Muscle of leg (tissue), 11 donors: ENCODE results near the gene ALLC. TPM values are rescaled to one million over a fixed set of nuclear protein-coding genes. Genes with fewer than 3 reads are reported as not detected.
A peak's percentile ranks its signal among the peaks of the same experiment; 100 is the strongest.
"Not testable (repeated sequence)": the region's sequence is repeated elsewhere in the genome, so short reads cannot be mapped to it uniquely, and the experiment has no call there.

Experiments
- DNase-seq: peaks from one replicate; pipeline ENCODE4 v3.0.0; 2013
- H3K27ac ChIP-seq: one replicate; pipeline ENCODE4 v1.5.1; 2013; ENCODE audit warnings: mild to moderate bottlenecking, low read length, control low read depth
- H3K27me3 ChIP-seq: one replicate; pipeline ENCODE4 v1.6.1; 2013; ENCODE audit warnings: low read length; ENCODE audit not compliant: control insufficient read depth, insufficient read depth
- H3K36me3 ChIP-seq: one replicate; pipeline ENCODE4 v1.6.1; 2013; ENCODE audit warnings: low read length; ENCODE audit not compliant: control insufficient read depth, insufficient read depth
- H3K4me1 ChIP-seq: one replicate; pipeline ENCODE4 v1.6.1; 2013; ENCODE audit warnings: low read length; ENCODE audit not compliant: control insufficient read depth, insufficient read depth
- H3K4me3 ChIP-seq: one replicate; pipeline ENCODE4 v1.5.1; 2013; ENCODE audit warnings: low read length, control low read depth
- H3K9me3 ChIP-seq: replicated peaks from 2 replicates; pipeline ENCODE4 v1.6.1; 2013; ENCODE audit warnings: low read depth, low read length; ENCODE audit not compliant: control insufficient read depth
- WGBS: methylation state at CpG from one replicate; pipeline ENCODE4 v1.1.5; 2013; ENCODE audit warnings: missing lambda C conversion rate; ENCODE audit not compliant: insufficient coverage; 5-methylcytosine and 5-hydroxymethylcytosine counted together
- polyA plus RNA-seq, 8 donors: library from polyadenylated mRNA; unstranded; fragments of 120-200 nt; gene quantifications; one replicate each; pipeline versions ENCODE4 v1.2.1 to v1.2.3, GENCODE V29; 2013; ENCODE audit warnings: inconsistent platforms in 1 of 8, low replicate concordance in 1 of 8; ENCODE audit not compliant: insufficient read length in 8 of 8, insufficient read depth in 1 of 8
- total RNA-seq: library from RNA; stranded (reverse); fragments of 120-200 nt; gene quantifications from one replicate; pipeline ENCODE4 v1.2.4, GENCODE V29; 2013

The ALLC gene
- total and polyA plus RNA-seq, 9 donors = 0.09 TPM; not detected in 8

DNA sequence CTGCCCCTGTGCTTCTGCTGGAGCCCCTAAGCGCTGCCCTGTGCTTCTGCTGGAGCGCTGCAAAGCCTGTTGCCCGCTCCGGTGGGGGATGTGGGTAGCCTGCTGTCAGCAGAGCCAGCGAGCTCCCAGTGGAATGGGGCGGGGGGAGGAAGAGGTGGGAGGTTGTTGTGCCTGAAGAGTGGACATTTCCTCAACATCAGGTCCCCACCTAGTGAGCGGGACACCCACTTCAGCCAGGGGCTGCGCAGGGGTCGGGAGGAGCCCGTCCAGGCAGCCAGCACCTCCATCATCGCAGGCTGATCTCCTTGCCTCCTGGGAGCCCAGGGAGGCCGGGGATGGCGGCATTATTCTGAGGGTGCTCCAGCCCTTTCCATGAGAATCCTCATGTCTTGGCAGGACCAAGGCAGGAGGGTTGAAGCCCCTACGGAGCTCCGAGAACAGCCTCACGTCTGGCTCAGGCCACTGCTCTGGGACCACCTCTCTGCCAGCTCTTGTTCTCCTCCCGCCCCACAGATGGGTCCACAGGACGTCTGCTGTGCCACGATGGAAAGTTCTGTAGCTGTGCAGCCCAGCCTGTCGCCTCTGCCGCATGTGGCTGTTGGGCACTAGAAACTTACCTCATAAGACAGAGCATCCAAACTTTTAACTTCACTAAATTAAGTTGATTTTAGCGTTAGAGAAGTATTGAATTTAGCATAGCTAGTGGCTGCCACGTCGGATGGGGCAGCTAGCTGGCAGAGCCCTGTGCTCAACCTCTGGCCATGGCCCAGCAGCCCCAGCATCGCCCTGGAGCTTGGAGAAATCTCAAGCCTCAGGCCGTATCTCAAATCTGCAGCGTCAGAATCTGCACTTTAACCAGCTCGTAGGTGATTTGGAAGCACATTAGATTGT is 1.9 kb upstream of the ALLC start:
- Histone ChIP-seq H3K27me3 (no peaks in the 10 kb centered on the region), H3K4me1 (peaks cover 58% of the 10 kb centered on the region), H3K9me3 (no peaks in the 10 kb centered on the region), H3K4me3 (no peak overlapping the region), H3K27ac (peak overlapping the region; percentile 74), H3K36me3 (no peaks in the 10 kb centered on the region)
- WGBS = 70% methylated on average over 20 of the region's 28 CpGs
- DNase-seq = no peak

DNA sequence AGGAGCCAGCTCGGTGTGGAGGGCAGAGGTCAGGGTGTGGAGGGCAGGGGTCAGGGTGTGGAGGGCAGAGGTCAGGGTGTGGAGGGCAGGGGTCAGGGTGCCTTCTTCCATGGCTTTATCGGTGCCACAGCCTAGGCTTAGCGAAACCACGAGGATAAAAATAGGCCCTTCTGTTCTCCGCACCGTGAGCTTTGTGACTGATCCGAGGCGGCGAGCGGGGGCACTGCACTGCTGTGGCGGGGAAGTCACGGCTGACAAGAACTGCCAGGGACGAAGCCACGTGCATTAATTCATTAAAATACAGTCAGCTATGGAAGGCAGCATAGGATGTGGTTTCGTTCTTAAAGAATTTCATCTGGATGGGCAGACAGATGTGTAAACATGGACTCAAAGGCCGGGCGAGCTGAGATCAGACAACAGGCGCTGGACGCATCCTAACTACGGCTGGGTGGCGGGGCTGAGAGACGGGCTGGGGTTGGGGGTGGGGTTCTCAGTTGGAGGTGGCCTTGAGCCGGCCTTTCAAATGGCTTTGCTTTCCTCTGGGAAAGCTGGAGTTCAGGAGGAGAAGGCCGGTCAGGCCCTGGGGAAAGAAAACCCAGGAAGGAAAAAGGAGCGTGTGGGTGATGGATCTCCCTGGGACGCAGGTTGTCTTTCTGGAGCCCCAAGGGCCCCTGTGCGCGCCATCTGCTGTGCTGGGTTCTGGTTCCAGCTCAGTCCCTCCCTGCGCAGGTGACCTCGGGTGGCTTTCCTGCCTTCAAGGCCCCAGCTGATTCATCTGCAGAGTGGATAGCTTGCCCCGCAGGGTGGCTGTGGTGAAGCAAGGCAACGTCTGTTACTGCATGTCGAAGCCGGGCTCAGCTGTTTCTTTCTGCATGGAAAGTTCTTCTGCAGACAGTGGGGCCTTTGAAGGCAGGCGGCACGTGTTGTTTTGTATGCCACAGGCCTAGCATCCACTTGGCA is 958 bp upstream of the ALLC start:
- WGBS = 52% methylated on average over 28 of the region's 36 CpGs
- peaks cover 59% of the 10 kb centered on the region for H3K4me1 ChIP-seq
- no peak overlapping the region for H3K4me3 ChIP-seq
- peak overlapping the region; percentile 74 for H3K27ac ChIP-seq
- DNase-seq = peak; percentile 71
- no peaks in the 10 kb centered on the region for H3K9me3 ChIP-seq
- no peaks in the 10 kb centered on the region for H3K36me3 ChIP-seq
- H3K27me3 ChIP-seq = no peaks in the 10 kb centered on the region

DNA sequence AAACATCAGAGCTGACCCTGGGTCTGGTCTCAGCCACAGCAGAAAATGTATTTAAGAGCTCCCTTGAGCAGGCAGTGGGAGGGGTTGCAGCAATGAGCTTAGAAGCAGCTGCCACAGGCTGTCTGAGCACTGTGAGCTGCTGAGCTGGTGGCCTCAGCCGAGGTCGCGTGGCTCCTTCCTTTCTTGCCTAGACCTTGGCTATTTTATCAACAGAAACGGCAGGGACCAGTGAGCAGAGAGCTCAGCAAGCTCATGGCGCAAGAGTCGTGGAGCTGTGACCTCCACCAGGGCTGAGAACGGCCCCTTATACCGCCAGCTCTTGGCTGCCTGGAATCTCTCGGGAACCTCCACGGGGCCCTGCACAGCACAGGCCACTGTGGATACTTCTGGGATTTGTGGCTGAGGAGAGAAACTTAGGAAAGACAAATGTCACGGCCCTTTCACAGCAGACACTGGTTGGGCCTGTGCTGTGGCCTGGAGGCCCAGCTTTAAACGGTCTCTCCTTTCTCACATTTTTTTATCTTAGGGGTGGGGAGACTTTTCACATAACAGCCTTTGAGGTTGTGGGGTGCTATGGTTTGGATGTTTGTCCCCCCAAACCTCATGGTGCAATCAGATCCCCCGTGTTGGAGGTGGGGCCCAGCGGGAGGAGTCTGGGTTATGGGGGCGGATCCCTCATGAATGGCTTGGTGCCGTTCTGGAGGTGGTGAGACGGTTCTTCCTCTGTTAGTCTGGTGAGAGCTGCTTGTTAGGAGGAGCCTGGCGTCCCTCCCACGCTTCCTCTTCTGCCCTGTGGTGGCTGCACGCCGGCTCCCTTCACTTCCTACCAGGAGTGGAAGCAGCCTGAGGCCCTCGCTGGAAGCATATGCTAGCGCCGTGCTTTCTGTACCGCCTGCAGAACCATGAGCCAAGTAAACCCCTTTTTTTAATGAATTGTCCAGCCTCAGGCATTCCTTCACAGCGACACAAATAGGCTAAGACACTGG is 1.7 kb downstream of the ALLC start:
- WGBS = 29% methylated on average over 8 of the region's 26 CpGs
- Histone ChIP-seq H3K36me3 (no peaks in the 10 kb centered on the region), H3K4me1 (peaks cover 56% of the 10 kb centered on the region), H3K27ac (peak overlapping the region; percentile 83), H3K4me3 (no peak overlapping the region), H3K27me3 (no peaks in the 10 kb centered on the region), H3K9me3 (no peaks in the 10 kb centered on the region)
- DNase-seq = peak; percentile 81

DNA sequence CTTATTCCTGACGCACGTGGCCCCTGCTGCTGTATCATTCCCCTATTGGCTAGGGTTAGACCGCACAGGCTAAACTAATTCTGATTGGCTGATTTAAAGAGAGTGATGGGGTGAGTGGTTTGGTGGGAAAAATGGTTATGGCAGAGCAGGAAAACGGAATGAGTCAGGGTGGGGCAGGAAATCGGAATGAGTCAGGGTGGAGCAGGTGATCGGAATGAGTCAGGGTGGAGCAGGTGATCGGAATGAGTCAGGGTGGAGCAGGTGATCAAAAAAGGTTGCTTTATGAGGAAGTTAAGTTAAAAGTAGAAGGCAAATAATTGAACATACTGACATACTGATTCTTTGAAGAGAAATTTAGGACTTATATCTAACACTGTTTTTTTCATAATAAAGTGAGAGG is 2.6 kb downstream of the ALLC start:
- DNase-seq, H3K27ac ChIP-seq: not testable (repeated sequence)
- 90% methylated on average over 6 of the region's 7 CpGs for WGBS

DNA sequence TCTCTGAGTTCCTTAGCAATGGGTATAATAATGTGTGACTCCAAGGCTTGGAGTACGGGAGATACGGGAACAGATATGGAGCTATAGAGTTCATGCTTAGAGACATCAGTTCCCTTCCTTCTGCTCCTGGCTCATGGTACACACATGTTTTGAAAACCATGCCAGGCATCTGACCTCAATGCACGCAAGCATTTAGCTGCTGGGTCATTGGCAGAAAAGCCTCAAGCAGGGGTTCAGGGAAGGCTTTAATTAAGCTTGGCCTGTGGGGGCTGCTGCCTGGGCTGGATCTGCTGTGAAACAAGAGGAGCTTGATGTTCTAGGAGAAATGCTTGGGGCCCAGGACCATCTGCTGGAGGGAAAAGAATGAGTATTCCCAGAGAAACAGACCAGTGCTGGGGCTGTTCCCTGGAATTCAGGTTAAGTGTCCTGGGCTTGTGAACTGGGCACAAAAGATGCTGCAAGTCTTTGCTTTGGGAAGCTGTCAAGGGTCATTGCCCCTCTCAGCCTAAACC is 3.2 kb downstream of the ALLC start:
- no peak for DNase-seq
- no peaks in the 10 kb centered on the region for H3K27me3 ChIP-seq
- H3K36me3 ChIP-seq = no peaks in the 10 kb centered on the region
- H3K4me3 ChIP-seq = no peak overlapping the region
- no peaks in the 10 kb centered on the region for H3K9me3 ChIP-seq
- H3K27ac ChIP-seq = peak overlapping the region; percentile 6
- WGBS = 100% methylated on average over 3 of the region's 3 CpGs
- peaks cover 51% of the 10 kb centered on the region for H3K4me1 ChIP-seq

More for the DNA sequence above, 2.6 kb downstream of the ALLC start:
- H3K36me3 ChIP-seq, H3K4me3 ChIP-seq, H3K27me3 ChIP-seq, H3K9me3 ChIP-seq: not testable (repeated sequence)
- peaks cover 56% of the 10 kb centered on the region for H3K4me1 ChIP-seq

DNA sequence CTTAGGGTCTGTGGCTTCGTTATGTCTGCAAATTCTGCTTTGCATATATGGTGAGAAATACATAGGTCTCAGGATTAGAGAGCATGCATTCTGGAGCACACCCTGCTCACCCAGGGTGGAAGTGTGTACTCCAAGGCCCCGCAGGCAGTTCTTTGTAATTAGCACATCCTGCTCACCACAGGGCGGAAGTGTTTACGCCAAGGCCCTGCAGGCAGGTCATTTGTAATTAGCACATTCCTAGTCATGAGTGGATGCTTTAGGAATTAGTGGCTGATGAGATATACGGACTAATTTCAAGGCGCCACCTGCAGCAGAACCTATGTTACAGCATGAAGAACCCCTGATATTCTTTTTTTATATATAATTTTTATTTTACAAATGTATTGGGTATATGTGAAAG is 4.2 kb downstream of the ALLC start:
- Histone ChIP-seq H3K9me3 (no peaks in the 10 kb centered on the region), H3K4me1 (peaks cover 40% of the 10 kb centered on the region), H3K36me3 (no peaks in the 10 kb centered on the region), H3K4me3 (no peak overlapping the region), H3K27ac (no peak overlapping the region), H3K27me3 (peaks cover 5% of the 10 kb centered on the region)
- DNase-seq = no peak
- 100% methylated on average over 1 of the region's 6 CpGs for WGBS

DNA sequence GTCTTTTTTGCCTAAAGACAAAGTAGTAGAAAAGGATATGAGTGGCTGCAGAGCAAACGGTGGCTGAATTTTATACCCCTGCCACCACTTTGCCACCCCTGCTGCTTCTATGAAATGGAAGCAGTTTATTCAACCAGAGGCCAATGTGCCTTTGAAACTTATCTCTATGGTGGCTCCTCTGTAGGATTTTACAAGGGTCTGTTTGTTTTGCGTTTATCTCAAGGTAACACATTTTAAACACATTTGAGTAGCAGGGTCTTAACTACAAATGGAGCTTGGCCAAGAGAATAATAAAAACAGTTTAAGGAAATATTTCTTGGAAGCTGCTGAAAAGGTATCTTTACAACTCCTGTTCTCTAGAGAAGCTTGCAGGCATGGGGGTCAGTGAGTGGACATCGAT is 6.1 kb downstream of the ALLC start:
- DNase-seq = no peak
- WGBS = no CpG with 5 or more reads among the region's 3 CpGs
- peaks cover 6% of the 10 kb centered on the region for H3K27me3 ChIP-seq

DNA sequence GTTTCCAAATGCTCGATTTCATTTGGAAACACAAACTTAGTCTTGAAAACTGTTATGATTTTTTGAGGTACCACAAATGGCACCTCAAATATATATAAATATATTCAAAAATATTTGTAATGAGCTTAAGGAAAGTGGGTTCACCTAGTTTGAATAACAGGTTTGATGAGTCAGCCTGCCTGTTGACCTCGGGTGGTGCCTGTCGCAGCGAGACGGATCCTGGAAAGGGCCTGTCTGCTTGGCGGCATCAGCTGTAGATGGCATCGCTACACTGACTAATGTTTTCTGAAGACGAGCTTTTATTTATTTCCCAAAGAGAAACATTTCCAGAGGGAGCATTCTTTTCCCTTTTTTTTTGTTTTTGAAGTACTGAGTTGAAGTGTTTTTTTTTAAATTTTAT is 6.9 kb downstream of the ALLC start:
- no peak for DNase-seq
- 88% methylated on average over 4 of the region's 8 CpGs for WGBS
- Histone ChIP-seq H3K27me3 (peaks cover 6% of the 10 kb centered on the region), H3K9me3 (no peaks in the 10 kb centered on the region), H3K4me3 (no peak overlapping the region), H3K36me3 (no peaks in the 10 kb centered on the region), H3K4me1 (peaks cover 15% of the 10 kb centered on the region), H3K27ac (no peak overlapping the region)

More for the DNA sequence above, 6.1 kb downstream of the ALLC start:
- no peak overlapping the region for H3K27ac ChIP-seq
- H3K4me3 ChIP-seq = no peak overlapping the region
- H3K4me1 ChIP-seq = peaks cover 23% of the 10 kb centered on the region
- no peaks in the 10 kb centered on the region for H3K9me3 ChIP-seq
- no peaks in the 10 kb centered on the region for H3K36me3 ChIP-seq

DNA sequence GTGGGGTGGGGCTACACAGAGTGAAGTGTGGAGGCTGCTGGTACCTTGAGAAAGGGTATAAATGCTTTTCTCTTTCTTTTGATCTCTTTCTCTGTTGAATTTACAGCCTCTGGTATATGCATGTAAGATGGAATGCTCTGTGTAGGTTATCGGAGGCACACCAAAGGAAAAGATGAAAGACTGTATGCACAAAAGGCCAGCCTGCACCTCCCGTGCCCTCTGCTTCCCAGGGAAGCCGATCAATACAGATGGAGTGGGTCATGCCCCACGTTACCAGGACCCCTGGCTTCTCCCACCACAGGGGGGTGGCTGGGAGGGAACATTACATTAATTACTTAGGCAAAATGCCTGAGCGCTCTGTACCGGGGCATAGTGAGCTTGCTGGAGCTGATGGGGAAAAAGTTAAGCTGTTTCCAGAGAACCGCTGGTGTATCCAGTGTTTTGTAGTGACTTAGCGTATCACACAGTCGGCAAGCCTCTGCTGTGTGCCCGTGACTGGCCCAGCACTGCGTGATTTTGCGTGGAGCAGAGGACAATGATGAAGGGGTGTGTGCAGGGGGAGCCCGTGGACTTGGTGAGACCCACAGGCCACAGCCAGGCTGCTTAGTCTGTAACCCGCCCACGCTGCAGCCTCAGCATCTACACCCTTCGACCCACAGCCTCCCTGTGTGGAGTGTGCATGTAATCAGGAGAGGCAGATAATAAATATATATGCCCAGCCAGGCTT is 8.0 kb downstream of the ALLC start:
- H3K9me3 ChIP-seq = no peaks in the 10 kb centered on the region
- peaks cover 6% of the 10 kb centered on the region for H3K27me3 ChIP-seq
- no peaks in the 10 kb centered on the region for H3K36me3 ChIP-seq
- H3K4me3 ChIP-seq = no peak overlapping the region
- H3K27ac ChIP-seq = no peak overlapping the region
- no peak for DNase-seq
- peaks cover 10% of the 10 kb centered on the region for H3K4me1 ChIP-seq
- 91% methylated on average over 8 of the region's 16 CpGs for WGBS
